Ovary (tissue), 3 donors: ENCODE measurements around the gene MRPL23.

Experiments used
- POLR2A ChIP-seq: fragments of 450-650 bp; IDR thresholded peaks from one replicate; pipeline ENCODE4 v1.6.1; 2017; ENCODE audit warnings: antibody characterized with exemption, mild to moderate bottlenecking, moderate library complexity
- TF ChIP-seq, protein P1 (sequence below), 3 donors: fragments of 450-650 bp in 2 of 3; fragments of 200-600 bp in 1 of 3; IDR thresholded peaks; one replicate each; pipeline versions ENCODE4 v1.5.1 to v1.8.0; 2016 to 2022; ENCODE audit warnings: antibody characterized with exemption in 3 of 3, mild to moderate bottlenecking in 1 of 3
- donor health status: DM: no; HTN: no; CAD: no.

DNA sequence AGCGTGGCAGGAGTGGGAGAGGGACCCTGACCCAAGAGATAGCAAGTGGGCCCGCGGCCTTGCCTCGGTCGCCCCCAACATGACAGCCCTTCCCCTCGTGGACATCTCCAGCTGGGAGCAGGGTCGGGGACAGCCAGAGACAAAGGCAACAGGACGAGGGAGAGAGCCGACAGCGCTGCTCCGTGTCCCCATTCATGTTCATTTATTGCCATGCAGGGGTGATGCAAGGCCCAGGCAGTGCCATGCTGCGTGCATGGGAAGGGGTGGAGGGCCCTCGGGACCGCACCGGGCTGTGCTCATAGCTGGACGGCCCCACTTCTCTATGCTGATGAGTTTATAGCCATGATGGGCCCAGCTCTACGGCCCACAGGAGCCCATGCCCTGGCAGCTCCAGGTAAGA lies 12.7 kb downstream of the MRPL23 start:
- no peak for TF ChIP-seq POLR2A
- TF ChIP-seq, protein P1, sequence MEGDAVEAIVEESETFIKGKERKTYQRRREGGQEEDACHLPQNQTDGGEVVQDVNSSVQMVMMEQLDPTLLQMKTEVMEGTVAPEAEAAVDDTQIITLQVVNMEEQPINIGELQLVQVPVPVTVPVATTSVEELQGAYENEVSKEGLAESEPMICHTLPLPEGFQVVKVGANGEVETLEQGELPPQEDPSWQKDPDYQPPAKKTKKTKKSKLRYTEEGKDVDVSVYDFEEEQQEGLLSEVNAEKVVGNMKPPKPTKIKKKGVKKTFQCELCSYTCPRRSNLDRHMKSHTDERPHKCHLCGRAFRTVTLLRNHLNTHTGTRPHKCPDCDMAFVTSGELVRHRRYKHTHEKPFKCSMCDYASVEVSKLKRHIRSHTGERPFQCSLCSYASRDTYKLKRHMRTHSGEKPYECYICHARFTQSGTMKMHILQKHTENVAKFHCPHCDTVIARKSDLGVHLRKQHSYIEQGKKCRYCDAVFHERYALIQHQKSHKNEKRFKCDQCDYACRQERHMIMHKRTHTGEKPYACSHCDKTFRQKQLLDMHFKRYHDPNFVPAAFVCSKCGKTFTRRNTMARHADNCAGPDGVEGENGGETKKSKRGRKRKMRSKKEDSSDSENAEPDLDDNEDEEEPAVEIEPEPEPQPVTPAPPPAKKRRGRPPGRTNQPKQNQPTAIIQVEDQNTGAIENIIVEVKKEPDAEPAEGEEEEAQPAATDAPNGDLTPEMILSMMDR (IDR thresholded peaks at IDR 0.05), result no peak
